ENCODE data around the gene ADAM19.

DNA sequence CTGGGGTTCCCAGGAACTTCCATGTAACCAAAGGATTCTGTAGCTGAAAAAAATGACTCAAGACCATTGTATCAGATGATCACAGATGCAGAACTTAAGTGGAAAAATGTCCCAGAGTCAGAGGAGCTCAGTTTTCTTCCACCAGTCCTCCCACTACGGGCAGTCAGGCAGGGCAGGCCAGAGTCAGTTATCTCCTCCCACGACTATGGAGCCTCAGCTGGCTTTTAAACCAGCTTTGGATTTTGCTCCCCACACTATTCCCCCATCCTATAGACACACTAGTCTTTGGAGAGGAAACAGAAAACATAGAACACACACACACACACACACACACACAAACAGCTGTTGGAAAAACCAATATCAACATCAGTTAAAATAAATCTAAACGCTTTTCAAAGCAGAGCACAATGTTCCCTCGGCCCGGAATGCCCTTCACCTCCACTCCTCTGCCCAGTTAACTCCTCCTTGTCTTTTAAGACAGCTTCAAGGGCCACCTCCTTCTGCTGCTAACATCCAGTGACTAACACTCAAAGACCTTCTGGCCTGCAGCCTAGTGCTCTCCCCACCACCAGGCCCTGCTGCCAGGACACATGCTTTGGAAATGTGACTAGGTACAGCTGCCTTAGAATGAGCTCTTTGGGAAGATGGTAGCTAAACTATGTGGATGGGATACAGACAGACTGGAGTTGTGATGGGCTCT, 58.8 kb downstream of the ADAM19 start:
- TF ChIP-seq, protein P1, sequence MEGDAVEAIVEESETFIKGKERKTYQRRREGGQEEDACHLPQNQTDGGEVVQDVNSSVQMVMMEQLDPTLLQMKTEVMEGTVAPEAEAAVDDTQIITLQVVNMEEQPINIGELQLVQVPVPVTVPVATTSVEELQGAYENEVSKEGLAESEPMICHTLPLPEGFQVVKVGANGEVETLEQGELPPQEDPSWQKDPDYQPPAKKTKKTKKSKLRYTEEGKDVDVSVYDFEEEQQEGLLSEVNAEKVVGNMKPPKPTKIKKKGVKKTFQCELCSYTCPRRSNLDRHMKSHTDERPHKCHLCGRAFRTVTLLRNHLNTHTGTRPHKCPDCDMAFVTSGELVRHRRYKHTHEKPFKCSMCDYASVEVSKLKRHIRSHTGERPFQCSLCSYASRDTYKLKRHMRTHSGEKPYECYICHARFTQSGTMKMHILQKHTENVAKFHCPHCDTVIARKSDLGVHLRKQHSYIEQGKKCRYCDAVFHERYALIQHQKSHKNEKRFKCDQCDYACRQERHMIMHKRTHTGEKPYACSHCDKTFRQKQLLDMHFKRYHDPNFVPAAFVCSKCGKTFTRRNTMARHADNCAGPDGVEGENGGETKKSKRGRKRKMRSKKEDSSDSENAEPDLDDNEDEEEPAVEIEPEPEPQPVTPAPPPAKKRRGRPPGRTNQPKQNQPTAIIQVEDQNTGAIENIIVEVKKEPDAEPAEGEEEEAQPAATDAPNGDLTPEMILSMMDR (IDR thresholded peaks at IDR 0.05): no peak
- TF ChIP-seq POLR2A (IDR thresholded peaks at IDR 0.05): no peak
